Right hindlimb (tissue), 1 donor: ENCODE data around the gene TELO2.
"Not testable (repeated sequence)": the region's sequence is repeated elsewhere in the genome, so short reads cannot be mapped to it uniquely, and the experiment has no call there.

Experiments
- DNase-seq: peaks from one replicate; pipeline ENCODE4 v3.0.0-alpha.2; 2018

TELO2 gene

GRCh38 chr16:1478937-1479336, 14.2 kb upstream of the TELO2 start:
- DNase-seq = not testable (repeated sequence)

- no peak for DNase-seq
These were observed 11.0 kb upstream of the TELO2 start for GRCh38 chr16:1481906-1482835.

GRCh38 chr16:1485847-1486496, 7.2 kb upstream of the TELO2 start:
- DNase-seq = no peak

GRCh38 chr16:1486551-1487390, 6.4 kb upstream of the TELO2 start:
- no peak for DNase-seq

GRCh38 chr16:1487395-1488053, 5.6 kb upstream of the TELO2 start:
- DNase-seq = no peak

- no peak for DNase-seq
These were observed 5.0 kb upstream of the TELO2 start for GRCh38 chr16:1488054-1488601.

GRCh38 chr16:1488619-1489018, 4.5 kb upstream of the TELO2 start, which contains the start of gene PTX4:
PTX4 (minus strand) TSS chr16:1488944; CDS start chr16:1488909, 35 bp downstream.
- no peak for DNase-seq

GRCh38 chr16:1489077-1489476, 4.1 kb upstream of the TELO2 start:
- no peak for DNase-seq

GRCh38 chr16:1491327-1491726, 1.8 kb upstream of the TELO2 start:
- no peak for DNase-seq

- DNase-seq = no peak
These were observed 858 bp upstream of the TELO2 start for GRCh38 chr16:1492082-1492922.

- no peak for DNase-seq
These were observed 560 bp downstream of the TELO2 start for GRCh38 chr16:1493746-1494094.

GRCh38 chr16:1494129-1494640, 1.0 kb downstream of the TELO2 start:
- DNase-seq = no peak

GRCh38 chr16:1494711-1495110, 1.6 kb downstream of the TELO2 start:
- DNase-seq = peak; percentile 69

- DNase-seq = no peak
These were observed 2.2 kb downstream of the TELO2 start for GRCh38 chr16:1495211-1495888.

GRCh38 chr16:1495889-1496262, 2.7 kb downstream of the TELO2 start:
- DNase-seq = no peak

GRCh38 chr16:1496464-1496863, 3.3 kb downstream of the TELO2 start:
- DNase-seq = no peak

- no peak for DNase-seq
These were observed 3.9 kb downstream of the TELO2 start for GRCh38 chr16:1497014-1497598.

GRCh38 chr16:1498899-1499676, 5.9 kb downstream of the TELO2 start:
- no peak for DNase-seq

GRCh38 chr16:1499756-1500464, 6.8 kb downstream of the TELO2 start:
- DNase-seq = no peak
